NCI-H460 (cell line): ENCODE measurements around the gene STRIT1. TPM values are rescaled to one million over a fixed set of nuclear protein-coding genes. Genes with fewer than 3 reads are reported as not detected.
"Not testable (repeated sequence)": the region's sequence is repeated elsewhere in the genome, so short reads cannot be mapped to it uniquely, and the experiment has no call there.

Experiments used
- DNase-seq: peaks from one replicate; pipeline ENCODE4 v3.0.0-alpha.2; 2016; ENCODE audit warnings: low read depth; ENCODE audit errors: extremely low read depth
- total RNA-seq: library from RNA; depleted of rRNA; stranded (reverse); fragments of >200 nt; shearing (Covaris generic); gene quantifications from 2 replicates; pipeline ENCODE4 v1.2.3, GENCODE V29; 2014; rRNA removed

Gene STRIT1
- total RNA-seq, 1 experiment from 2014 or later, result not detected

DNA sequence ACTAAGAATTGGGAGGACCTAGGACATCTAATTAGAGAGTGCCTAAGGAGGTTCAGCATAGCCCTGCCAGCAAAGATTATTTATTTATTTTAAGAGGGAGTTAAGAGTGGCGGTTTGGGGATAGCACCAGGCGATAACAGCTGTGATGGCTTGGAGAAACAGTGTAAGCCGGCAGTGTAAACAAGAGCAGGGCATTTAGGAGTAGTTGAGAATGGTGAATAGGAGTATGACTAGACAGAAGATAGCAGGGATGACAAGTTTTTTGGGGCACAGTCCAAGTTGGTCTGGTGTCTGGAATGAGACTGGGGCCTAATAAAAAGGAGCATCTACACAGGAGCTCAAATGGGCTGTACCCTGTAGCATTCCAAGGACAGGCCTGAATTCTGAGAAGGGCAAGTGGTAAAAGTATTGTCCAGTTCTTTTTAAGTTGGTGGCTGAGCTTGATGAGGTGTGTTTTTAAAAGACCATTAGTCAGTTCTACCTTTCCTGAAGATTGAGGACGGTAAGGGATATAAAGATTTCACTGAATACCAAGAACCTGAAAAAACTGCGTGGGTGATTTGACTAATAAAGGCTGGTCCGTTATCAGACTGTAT lies 18.2 kb downstream of the STRIT1 start:
- DNase-seq, result not testable (repeated sequence)

DNA sequence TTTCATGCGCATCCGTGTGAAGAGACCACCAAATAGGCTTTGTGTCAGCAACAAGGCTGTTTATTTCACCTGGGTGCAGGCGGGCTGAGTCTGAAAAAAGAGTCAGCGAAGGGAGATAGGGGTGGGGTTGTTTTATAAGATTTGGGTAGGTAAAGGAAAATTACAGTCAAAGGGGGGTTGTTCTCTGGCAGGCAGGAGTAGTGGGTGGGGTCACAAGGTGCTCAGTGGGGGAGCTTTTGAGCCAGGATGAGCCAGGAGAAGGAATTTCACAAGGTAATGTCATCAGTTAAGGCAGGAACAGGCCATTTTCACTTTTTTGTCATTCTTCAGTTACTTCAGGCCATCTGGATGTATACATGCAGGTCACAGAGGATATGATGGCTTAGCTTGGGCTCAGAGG lies 19.0 kb downstream of the STRIT1 start:
- not testable (repeated sequence) for DNase-seq

DNA sequence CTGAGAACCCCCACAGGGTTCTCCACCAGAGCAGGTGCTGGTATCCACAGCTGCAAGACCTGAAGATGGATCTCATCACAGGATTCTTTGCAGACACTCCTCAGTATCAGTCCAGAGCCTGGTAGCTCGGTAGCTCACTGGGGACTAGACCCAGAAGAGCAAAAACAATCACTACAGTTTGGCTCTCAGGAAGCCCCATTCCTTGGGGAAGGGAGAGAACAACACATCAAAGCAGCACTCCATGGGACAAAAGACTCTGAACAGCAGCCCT lies 22.2 kb downstream of the STRIT1 start:
- no peak for DNase-seq

DNA sequence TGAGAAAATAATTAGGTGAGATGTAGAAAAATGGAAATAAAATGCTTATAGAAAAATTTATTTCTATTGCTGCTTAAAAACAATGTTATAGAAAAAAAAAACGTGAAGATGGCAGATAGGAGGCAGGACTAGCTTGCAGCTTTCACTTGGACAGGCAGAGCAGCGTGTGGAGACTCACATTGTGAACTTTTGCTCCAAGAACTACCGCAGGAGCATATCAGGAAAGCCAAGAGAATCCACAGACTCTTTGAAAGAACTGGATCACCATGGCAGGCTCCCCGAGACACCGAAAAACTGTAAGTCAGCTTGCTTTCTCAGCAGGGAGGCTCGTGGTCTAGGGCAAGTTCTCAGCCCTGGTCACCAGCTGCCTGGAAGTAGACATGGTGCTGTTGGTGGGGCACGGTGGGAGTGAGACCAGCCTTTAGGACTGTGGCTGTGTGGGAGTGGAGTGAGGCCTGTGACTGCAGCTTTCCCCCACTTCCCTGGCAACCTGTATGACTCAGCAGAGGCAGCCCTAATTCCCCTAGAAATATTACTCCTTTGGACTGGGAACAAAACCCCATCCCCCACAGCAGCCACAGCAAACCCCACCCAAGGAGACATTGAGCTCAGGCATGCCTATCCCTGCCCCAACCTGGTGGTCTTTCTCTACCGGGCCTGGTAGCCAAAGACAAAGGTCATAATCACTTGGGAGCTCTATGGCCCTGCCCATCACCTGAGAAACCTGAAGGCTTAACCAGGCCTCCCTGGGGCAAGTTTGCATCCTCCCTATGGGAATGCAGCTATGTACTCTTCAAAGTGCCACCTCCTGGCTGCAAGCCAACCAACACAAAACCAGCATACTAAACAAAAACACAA lies 22.8 kb downstream of the STRIT1 start:
- DNase-seq, result no peak

DNA sequence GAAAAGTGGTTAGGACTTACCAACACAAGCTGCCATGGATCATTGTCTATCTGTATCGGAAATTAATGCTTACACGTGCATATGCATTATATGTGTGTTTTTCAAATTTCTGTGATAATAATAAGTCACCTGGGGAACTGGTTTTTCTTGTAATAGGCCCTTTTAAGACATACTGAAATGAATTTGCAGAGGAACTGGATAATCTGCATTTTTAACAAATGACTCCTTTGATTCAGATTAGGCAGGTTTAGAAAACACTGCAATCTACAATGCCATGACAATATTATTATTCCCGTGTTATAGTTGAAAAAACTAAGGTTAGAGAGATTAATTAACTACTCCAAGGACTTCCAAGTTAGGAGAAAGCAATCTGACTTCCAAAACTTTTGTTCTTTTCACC lies 23.4 kb downstream of the STRIT1 start:
- no peak for DNase-seq

DNA sequence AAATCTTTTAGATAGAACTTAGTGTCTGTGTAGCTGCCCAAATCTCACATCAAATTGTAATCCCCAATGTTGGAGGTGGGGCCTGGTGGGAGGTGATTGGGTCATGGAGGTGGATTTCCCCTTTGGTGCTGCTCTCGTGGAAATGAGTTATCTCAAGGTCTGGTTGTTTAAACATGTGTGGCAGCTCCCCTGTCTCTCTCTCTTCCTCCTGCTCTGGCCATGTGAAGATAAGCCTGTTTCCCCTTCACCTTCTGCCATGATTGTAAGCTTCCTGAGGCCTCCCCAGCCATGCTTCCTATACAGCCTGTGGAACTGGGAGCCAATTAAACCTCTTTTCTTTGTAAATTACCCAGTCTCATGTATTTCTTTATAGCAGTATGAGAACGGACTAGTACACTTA lies 30.6 kb downstream of the STRIT1 start:
- not testable (repeated sequence) for DNase-seq

DNA sequence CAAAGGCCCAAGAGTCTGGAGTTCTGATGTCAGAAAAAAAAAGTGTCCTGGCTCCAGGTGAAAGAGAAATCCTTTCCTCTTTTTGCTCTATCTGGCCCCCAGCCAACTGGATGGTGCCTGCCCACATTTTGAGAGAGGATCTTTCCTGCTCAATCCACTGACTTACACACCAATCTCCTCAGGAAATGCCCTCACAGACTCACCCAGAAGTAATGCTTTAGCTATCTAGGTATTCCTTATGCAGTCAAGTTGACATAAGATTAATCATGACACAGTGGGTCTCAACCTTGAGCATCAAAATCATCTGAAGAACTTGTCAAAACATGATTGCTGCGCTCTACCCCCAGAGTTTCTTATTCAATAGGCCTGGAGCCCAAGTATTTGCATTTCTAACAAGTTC lies 31.2 kb downstream of the STRIT1 start:
- no peak for DNase-seq

DNA sequence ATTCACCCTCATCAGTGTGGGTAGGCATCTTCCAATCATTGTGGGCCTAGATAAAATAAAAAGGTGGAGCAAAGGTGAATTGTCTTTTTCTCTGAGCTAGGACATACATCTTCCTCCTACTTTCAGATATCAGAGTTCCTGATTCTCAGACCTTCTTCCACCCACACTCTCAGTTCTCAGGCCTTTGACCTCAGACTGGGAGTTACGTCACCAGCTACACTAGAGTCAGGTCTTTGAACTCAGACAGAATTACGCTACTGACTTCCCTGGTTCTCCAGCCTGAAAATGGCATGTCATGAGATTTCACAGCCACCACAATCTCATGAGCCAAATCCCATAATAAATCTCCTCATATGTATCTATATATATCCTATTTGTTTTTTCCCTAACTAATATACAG lies 39.0 kb downstream of the STRIT1 start:
- DNase-seq, result no peak

DNA sequence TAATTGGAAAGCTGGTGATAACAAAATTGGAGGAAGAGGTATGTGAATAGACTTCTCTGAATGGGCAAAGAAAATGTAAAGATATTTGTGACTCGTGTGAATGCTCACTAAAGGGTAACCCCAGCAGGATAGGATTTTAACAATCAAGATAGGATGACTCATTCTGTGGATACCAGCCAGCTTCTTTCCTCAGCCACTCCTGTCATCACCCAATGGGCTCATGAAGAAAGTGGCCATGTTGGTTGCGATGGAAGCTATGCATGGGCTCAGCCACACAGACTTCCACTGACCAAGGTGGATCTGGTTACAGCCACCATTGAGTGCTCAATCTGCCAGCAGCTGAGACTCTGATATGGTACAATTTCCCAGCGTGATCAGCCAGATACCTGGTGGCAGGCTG lies 40.9 kb downstream of the STRIT1 start:
- no peak for DNase-seq

DNA sequence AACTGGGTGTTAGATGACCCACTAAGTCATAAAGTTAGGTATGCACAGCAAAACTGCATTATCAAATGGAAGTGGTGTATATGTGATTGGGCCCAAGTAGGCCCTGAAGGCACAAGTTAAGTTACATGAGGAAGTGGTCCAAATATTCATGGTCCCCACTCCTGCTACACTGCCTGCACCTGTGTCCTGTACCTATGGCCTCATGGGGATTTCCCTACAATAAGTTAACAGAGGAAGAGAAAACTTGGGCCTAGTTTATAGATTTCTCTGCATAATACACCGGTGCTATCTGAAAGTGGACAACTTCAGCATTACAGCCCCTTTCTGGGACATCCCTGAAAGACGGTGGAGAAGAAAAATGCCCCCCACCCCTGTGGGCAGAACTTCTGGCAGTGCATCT lies 41.5 kb downstream of the STRIT1 start:
- no peak for DNase-seq

DNA sequence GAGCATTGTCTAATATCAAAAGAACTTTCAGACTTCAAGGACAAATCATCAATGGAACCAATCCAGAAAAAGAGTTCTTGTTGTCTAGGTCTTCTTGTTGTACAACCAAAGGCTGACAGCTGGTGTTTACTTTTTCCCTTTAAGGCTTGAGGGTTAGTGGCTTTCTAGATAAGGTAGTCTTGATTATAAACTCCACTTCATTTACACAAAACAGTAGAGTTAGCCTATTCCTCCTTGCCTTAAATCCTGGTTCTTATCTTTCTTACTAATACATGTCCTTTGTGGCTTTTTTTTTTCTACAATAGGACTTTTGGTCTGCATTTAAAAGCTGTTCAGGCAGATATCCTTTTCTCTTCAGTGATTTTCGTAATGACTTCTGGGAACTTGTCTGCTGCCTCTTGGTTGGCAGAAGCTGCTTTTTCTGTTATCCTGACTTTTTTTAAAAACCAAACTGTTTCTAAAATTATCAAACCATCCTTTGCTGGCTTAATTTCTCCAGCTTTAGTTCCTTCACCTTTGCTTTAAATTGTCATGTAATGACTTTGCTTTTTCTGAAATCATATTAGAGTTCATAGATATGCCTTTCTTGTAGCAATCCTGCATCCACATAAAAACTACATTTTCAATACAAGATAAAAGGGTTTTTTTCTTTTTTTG lies 44.8 kb downstream of the STRIT1 start:
- no peak for DNase-seq

DNA sequence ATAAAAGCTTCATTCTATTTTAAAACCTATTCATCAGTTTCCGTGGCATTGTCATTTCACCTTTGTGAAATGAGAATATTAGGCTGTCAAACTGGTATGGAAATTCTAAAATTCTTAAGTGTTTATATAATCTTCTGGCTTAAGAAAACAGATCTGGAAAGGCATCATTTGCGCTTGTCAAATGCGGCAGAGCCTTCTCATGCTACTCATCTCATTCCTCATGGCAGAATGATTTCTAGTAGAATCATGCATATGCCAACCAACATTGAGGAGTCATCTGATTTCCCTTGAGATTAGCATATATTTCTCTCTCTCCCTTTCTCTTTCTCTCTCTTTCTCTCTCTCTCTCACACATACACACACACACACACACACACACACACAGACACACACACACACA lies 48.8 kb downstream of the STRIT1 start:
- DNase-seq, result no peak

DNA sequence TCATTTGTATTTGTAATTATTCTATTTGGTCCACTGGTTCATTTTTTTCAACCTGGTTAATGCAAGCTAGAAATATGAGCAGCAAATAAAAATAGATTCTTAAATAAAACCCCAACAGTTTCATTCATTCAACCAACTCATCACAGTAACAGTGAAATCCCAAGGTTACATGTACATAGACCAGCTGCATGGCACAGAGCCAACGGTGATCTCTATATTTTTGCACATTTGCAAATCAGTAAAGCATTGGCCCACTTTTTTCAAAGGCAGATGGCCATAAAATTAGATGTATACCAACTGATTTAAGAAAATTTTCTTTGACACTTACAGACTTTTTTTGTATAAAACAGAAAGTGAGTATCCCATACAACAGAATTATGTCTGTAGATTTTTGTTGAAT lies 49.3 kb downstream of the STRIT1 start:
- DNase-seq, result no peak

DNA sequence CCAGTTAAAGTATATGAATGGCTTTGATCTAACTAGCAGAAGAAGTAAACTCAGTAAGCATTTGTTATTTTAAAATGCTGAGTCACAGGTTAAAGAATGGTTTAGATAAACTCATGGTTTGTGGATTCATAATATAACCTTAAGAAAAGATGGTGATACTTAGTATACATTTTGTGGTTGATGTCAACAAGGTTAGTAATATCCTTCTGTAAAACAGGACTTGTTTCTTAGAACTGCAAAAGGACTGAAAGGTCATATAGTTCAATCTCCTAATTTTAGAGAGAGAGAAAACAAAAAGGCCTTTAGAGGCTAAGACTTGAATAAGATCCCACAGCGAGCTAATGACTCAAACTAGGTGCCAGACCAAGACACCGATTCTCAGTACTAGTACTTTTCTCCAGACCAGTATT lies 50.0 kb downstream of the STRIT1 start:
- no peak for DNase-seq

DNA sequence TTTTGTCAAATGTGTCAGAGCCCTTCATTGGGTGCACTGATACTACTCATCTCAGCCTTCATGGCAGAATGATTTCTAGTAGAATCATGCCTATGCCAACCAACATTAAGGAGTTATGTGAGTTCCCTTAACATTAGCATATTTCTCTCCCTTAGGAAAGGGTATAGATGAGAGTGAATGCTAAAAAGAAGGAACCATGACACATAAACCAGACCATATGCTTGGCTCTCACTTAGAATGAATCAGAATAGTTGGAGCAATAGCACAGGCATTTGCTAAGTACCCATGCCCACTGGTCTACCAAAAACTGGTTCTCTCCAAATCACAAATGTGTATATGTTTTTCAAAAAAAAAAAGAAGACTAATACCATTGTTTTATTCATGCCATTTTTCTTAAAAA lies 51.1 kb downstream of the STRIT1 start:
- DNase-seq, result no peak

DNA sequence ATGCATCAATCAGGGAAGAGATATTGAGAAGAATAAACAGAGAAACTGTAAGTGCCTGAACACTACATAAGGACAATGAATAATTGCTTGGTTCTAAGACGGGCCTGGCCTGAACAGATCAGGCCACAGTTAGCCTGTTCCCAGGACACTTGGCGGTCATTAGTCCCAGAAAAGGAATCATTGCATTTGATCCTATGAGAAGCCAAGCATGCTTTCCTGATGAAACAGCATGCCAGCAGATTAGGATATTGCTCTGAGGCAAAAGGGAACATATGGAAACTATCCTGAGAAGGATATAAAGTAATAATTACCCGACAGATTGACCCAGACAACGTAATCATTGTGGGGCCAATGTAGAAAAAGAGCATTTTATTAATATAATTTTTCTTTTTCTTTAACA lies 51.9 kb downstream of the STRIT1 start:
- DNase-seq, result no peak

Other genes starting within 250 kb of the STRIT1 start
- not detected in 2 replicates for gene MME, start 213.4 kb downstream of the STRIT1 start, total RNA-seq